Measurements from ENCODE around the gene TBXAS1.

- TF ChIP-seq, protein P1, sequence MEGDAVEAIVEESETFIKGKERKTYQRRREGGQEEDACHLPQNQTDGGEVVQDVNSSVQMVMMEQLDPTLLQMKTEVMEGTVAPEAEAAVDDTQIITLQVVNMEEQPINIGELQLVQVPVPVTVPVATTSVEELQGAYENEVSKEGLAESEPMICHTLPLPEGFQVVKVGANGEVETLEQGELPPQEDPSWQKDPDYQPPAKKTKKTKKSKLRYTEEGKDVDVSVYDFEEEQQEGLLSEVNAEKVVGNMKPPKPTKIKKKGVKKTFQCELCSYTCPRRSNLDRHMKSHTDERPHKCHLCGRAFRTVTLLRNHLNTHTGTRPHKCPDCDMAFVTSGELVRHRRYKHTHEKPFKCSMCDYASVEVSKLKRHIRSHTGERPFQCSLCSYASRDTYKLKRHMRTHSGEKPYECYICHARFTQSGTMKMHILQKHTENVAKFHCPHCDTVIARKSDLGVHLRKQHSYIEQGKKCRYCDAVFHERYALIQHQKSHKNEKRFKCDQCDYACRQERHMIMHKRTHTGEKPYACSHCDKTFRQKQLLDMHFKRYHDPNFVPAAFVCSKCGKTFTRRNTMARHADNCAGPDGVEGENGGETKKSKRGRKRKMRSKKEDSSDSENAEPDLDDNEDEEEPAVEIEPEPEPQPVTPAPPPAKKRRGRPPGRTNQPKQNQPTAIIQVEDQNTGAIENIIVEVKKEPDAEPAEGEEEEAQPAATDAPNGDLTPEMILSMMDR (IDR thresholded peaks at IDR 0.05) = no peak
- no peak for TF ChIP-seq ZFX (IDR thresholded peaks at IDR 0.05; ENCODE audit: borderline replicate concordance)
Measured at GRCh38 chr7:140039066-140039465, 210.0 kb downstream of the TBXAS1 start.

All from 22Rv1 (cell line).